GM12874 (cell line): Measurements from ENCODE around the gene USP24.

Experiments
- TF ChIP-seq, protein P1 (sequence below): IDR thresholded peaks from 2 replicates; pipeline ENCODE4 v1.5.1; 2011; ENCODE audit warnings: low read depth, mild to moderate bottlenecking, control low read depth, low read length, moderate library complexity; ENCODE audit not compliant: insufficient read depth

USP24 gene

DNA sequence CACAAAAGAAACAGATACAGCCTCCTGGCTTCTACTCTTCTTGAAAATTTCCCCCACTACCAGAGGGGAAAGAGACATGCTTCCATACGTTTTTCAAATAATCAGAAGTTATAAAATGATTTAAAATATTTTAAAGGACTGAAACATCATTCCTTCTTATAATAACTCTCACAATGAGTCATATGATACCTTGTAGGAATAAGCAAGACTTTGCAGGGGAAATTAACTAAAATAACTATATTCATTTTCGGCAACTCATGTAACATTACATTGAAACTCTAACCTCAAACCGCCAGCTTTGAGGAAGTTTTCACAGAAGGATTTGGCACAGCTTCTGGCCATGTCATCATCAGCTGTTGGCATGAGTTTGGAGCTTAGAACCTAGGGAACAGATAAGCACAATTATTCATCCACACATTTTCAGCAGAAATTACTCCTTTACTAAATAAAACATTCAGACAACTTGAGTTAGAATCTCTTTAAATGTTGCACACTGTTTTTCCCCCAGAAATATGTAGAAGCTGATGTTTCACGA is 85.9 kb downstream of the USP24 start:
- TF ChIP-seq, protein P1, sequence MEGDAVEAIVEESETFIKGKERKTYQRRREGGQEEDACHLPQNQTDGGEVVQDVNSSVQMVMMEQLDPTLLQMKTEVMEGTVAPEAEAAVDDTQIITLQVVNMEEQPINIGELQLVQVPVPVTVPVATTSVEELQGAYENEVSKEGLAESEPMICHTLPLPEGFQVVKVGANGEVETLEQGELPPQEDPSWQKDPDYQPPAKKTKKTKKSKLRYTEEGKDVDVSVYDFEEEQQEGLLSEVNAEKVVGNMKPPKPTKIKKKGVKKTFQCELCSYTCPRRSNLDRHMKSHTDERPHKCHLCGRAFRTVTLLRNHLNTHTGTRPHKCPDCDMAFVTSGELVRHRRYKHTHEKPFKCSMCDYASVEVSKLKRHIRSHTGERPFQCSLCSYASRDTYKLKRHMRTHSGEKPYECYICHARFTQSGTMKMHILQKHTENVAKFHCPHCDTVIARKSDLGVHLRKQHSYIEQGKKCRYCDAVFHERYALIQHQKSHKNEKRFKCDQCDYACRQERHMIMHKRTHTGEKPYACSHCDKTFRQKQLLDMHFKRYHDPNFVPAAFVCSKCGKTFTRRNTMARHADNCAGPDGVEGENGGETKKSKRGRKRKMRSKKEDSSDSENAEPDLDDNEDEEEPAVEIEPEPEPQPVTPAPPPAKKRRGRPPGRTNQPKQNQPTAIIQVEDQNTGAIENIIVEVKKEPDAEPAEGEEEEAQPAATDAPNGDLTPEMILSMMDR: no peak

DNA sequence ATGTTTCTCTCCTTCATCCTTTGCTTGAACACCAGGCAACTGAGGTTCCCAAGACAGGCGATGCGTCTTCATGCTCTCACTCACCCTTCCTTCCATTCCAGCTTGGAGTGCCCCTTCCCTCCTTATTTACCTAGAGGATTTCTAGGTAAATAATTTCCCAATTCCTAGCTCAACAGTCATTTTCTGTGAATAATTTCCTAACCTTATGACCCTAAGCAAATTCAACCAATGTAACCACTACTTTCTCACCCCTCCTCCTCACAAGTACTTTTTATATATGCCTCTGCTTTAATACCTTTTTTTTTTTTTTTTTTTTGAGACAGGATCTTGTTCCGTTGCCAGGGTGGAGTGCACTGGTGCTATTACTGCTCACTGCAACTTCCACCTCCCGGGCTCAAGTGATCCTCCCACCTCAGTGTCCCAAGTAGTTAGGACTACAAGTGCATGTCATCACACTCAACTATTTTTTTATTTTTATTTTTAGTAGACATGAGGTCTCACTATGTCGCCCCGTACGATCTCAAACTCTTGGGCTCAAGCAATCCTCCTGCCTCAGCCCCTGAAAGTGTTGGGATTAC is 86.7 kb downstream of the USP24 start:
- TF ChIP-seq, protein P1: no peak

DNA sequence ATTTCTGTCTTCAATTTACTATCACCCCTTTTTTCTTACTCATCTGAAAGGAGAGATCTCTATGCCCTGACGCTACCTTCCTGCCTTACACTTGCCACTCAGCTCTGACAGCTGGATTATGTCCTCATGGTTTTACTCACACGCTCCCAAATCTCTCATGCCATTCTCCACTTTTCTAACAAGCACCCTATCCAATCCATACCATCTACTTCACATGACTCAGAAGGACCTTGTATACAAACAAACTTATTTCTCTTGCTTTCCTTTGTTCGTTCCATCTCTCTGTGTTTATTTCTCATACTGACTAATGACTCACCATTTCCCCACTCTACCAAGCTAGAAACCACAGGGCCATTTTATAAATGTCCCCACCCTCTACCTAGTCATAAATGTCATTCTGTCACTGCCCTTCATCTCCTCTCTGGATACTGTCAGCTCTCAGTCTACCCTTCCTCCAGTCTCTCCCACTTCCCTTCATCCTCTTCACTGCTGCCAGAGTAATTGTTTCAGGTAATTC is 87.3 kb downstream of the USP24 start:
- TF ChIP-seq, protein P1: no peak

DNA sequence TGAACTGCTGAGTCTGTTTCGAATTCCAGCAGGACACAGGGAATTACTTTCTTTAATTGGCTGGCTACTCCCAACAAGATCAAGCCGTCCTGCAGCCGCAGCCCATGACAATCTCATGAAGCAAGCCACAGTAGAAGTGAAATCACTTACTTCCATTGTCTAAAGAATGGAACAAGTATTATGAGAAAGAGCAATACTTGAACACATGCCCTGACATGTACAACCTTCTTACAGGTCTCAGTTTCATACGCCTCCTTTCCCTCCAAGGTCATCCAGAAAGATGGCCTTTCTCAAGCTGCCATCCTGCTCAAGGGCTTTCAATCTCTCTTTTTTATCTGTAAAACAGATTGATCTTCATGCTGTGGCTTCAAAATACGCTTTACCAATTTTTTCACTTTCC is 90.7 kb downstream of the USP24 start:
- TF ChIP-seq, protein P1: no peak

DNA sequence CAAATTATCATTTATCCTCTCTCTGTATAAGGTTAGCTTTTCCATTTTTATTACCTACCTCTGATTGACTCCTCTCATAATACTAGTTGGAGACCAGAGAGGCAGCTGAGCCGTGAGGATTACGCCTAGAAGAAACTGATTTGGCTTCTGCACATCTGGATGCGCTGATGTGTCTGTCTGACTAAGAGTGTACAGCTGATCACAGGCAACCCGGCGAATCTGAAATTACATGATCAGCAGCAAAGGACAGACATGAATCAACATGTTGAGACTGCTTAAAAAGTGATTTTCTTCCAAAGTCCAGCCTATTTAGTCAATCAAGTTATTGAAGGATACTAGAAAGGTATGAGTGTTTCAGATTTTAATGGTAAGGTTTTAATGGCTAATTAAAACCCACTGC is 94.6 kb downstream of the USP24 start:
- TF ChIP-seq, protein P1: no peak

DNA sequence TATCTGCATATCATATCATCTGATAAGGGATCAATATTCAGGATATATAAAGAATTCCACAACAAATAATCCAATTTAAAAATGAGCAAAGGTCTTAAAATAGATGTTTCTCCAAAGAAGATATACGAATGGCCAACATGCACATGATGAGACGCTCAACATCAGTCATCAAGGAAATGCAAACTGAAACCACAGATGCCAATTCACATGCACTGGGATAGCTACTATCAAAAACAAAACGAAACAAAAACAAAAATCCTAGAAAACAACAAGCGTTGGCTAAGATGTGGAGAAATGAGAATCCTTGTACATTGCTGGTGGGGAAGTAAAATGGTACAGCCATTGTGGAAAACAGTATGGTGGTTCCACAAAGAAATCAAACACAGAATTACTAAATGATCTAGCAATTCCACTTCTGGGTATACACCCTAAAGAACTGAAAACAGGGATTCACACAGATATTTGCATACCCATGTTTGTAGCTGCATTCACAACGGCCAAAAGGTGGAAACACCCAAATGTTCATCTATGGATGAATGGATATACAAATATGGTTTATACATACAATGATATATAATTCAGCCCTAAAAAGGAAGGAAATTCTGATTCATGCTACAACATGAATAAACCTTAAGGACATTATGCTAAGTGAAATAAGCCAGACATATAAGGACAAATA is 96.4 kb downstream of the USP24 start:
- TF ChIP-seq, protein P1: no peak

DNA sequence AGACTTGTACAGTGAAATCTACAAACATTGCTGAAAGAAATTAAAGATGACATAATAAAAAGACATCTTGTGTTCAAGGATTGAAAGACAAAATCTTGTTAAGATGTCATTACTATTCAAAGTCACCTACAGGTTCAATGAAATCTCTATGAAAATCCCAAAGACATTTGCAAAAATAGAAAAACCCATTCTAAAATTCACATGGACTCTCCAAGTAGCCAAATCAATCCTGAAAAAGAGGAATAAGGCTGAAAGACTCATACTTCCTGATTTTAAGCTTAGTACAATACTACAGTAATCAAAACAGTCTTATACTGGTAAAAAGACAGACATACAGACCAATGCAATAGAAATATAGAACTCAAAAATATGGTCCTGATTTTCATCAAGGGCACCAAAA is 97.2 kb downstream of the USP24 start:
- TF ChIP-seq, protein P1: no peak
